Lower lobe of right lung (tissue), 2 donors: ENCODE data around the gene ARHGAP22. TPM values are rescaled to one million over a fixed set of nuclear protein-coding genes. Genes with fewer than 3 reads are reported as not detected.

Experiments used
- ATAC-seq, 2 donors: fragments of 200-7000 bp; cut with Tn5 transposase; one replicate each; pipeline ENCODE4 v1.9.1; 2020 to 2022; ENCODE audit warnings: mild to moderate bottlenecking in 2 of 2, moderate library complexity in 2 of 2
- DNase-seq: peaks from one replicate; pipeline ENCODE4 v3.0.0-alpha.2; 2020
- H3K27ac ChIP-seq: fragments of 200-600 bp; one replicate; pipeline ENCODE4 v1.8.0; 2022
- H3K27me3 ChIP-seq: fragments of 200-600 bp; one replicate; pipeline ENCODE4 v1.8.0; 2022; ENCODE audit warnings: low read depth
- H3K36me3 ChIP-seq: fragments of 200-600 bp; one replicate; pipeline ENCODE4 v1.8.0; 2022; ENCODE audit warnings: mild to moderate bottlenecking
- H3K4me1 ChIP-seq: fragments of 200-600 bp; one replicate; pipeline ENCODE4 v1.8.0; 2022
- H3K4me3 ChIP-seq: fragments of 200-600 bp; one replicate; pipeline ENCODE4 v1.8.0; 2022; ENCODE audit warnings: mild to moderate bottlenecking
- H3K9me3 ChIP-seq: fragments of 200-600 bp; one replicate; pipeline ENCODE4 v1.8.0; 2022
- intact Hi-C: fragments of 100-400 bp; cut with DNase I; formaldehyde crosslinking; loops from one replicate; pipeline ENCODE4 v1.11.0; 2022
- total RNA-seq: library from RNA; stranded (reverse); fragmentation: NEBNext Ultra II Directional; extraction: Animal tissue kit (Norgen Biotek cat#: 25700); gene quantifications from one replicate; pipeline ENCODE4 v1.2.1, GENCODE V29; 2021
- TF ChIP-seq, protein P1 (sequence below): fragments of 200-600 bp; IDR thresholded peaks from one replicate; pipeline ENCODE4 v1.8.0; 2022; ENCODE audit warnings: antibody characterized with exemption, mild to moderate bottlenecking
- donor health status: DM: no; HTN: yes; CAD: no; lungs with severe emphysema.

The ARHGAP22 gene
- total RNA-seq, 1 donor from 2014 or later = 9.6 TPM

- intact Hi-C loops = no loop called here
- DNase-seq = no peak
- ATAC-seq = no peak
Observed at GRCh38 chr10:48520184-48520506, 84.7 kb downstream of the ARHGAP22 start.

GRCh38 chr10:48519481-48520183 is 85.2 kb downstream of the ARHGAP22 start:
- ATAC-seq (no peak), DNase-seq (no peak)
- Histone ChIP-seq H3K36me3 (no peaks in the 10 kb centered on the region), H3K27ac (no peak overlapping the region), H3K27me3 (peaks cover 25% of the 10 kb centered on the region), H3K9me3 (peaks cover 10% of the 10 kb centered on the region), H3K4me1 (peaks cover 12% of the 10 kb centered on the region), H3K4me3 (no peak overlapping the region)
- TF ChIP-seq, protein P1, sequence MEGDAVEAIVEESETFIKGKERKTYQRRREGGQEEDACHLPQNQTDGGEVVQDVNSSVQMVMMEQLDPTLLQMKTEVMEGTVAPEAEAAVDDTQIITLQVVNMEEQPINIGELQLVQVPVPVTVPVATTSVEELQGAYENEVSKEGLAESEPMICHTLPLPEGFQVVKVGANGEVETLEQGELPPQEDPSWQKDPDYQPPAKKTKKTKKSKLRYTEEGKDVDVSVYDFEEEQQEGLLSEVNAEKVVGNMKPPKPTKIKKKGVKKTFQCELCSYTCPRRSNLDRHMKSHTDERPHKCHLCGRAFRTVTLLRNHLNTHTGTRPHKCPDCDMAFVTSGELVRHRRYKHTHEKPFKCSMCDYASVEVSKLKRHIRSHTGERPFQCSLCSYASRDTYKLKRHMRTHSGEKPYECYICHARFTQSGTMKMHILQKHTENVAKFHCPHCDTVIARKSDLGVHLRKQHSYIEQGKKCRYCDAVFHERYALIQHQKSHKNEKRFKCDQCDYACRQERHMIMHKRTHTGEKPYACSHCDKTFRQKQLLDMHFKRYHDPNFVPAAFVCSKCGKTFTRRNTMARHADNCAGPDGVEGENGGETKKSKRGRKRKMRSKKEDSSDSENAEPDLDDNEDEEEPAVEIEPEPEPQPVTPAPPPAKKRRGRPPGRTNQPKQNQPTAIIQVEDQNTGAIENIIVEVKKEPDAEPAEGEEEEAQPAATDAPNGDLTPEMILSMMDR = no peak
- intact Hi-C loops = no loop called here

More at GRCh38 chr10:48520184-48520506, 84.7 kb downstream of the ARHGAP22 start:
- Histone ChIP-seq H3K4me1 (peaks cover 12% of the 10 kb centered on the region), H3K27ac (no peak overlapping the region), H3K9me3 (peaks cover 6% of the 10 kb centered on the region), H3K4me3 (no peak overlapping the region), H3K27me3 (peaks cover 25% of the 10 kb centered on the region), H3K36me3 (no peaks in the 10 kb centered on the region)
- TF ChIP-seq, protein P1 = no peak

- no peak for DNase-seq
Observed at GRCh38 chr10:48518986-48519385, 85.9 kb downstream of the ARHGAP22 start.

DNA sequence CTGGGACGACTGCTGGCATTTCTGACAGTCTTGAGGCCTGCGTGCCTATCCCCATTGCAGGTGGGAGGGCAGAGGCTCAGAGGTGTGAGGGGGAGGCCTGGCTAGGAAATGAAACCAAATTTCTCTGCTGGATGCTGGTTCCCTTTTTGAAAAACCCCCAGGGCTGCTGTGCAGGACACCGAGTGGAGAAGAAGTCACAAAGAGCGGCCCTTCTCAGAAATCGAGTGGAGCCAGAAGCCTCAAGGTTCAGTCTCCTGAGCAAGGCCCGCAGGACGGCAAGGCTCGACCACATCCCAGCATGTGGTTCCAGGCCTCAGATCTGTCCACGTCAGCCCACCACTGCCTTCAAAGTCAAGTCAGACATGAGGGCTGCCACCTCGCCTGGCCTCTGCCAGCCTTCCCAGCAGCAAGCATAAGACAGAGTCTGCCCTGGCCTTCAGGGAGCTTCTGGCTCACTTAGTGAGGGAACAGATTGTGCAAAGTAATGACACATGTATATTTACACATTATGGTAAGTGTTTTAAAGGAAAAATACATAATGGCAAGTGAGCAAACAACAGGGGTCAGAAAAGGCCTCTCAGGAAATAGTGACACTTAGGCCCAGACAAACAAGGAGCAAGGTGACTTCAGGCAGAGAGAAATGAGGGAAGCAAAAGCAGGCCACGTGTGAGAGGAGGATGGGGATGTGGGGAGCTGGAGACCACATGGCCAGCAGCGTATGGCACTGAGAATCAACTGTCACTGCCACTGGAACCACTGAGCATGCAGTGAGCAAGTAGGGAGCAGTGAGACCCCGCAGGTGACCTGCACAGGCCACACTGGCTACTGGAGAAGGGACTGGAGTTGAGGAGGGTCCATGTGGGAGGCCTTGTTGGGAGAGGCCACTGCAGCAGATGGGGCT is 86.7 kb downstream of the ARHGAP22 start:
- Histone ChIP-seq H3K36me3 (no peaks in the 10 kb centered on the region), H3K9me3 (peaks cover 18% of the 10 kb centered on the region), H3K4me3 (no peak overlapping the region), H3K4me1 (peaks cover 5% of the 10 kb centered on the region), H3K27ac (peak overlapping the region; percentile 46), H3K27me3 (peaks cover 14% of the 10 kb centered on the region)
- TF ChIP-seq, protein P1 = no peak
- intact Hi-C loops = no loop called here
- ATAC-seq (peak; percentile 45 to 52), DNase-seq (no peak)

More at GRCh38 chr10:48518986-48519385, 85.9 kb downstream of the ARHGAP22 start:
- H3K36me3 ChIP-seq = no peaks in the 10 kb centered on the region
- peaks cover 12% of the 10 kb centered on the region for H3K4me1 ChIP-seq
- H3K9me3 ChIP-seq = peaks cover 17% of the 10 kb centered on the region
- H3K27me3 ChIP-seq = peaks cover 21% of the 10 kb centered on the region
- intact Hi-C loops = no loop called here
- TF ChIP-seq, protein P1 = no peak
- no peak overlapping the region for H3K27ac ChIP-seq
- ATAC-seq = no peak
- no peak overlapping the region for H3K4me3 ChIP-seq

GRCh38 chr10:48517482-48517881 is 87.4 kb downstream of the ARHGAP22 start:
- Histone ChIP-seq H3K4me3 (no peak overlapping the region), H3K4me1 (no peaks in the 10 kb centered on the region), H3K9me3 (peaks cover 18% of the 10 kb centered on the region), H3K36me3 (no peaks in the 10 kb centered on the region), H3K27me3 (peaks cover 7% of the 10 kb centered on the region), H3K27ac (peak overlapping the region; percentile 46)
- TF ChIP-seq, protein P1 = no peak
- DNase-seq (no peak), ATAC-seq (peak; percentile 31 to 35)
- intact Hi-C loops = no loop called here
